Kidney epithelial cell (primary cell): ENCODE results near the gene LSP1. TPM values are rescaled to one million over a fixed set of nuclear protein-coding genes. Genes with fewer than 3 reads are reported as not detected.
"Not testable (repeated sequence)": the region's sequence is repeated elsewhere in the genome, so short reads cannot be mapped to it uniquely, and the experiment has no call there.

Source experiments
- DNase-seq: peaks from one replicate; pipeline ENCODE4 v3.0.0-alpha.2; 2010; ENCODE audit warnings: low read depth
- H3K27me3 ChIP-seq: 2 replicates; pipeline ENCODE4 v1.6.0; 2011; ENCODE audit warnings: low read length; ENCODE audit not compliant: control insufficient read depth, insufficient read depth
- H3K36me3 ChIP-seq: 2 replicates; pipeline ENCODE4 v1.5.1; 2011; ENCODE audit warnings: low read length; ENCODE audit not compliant: control insufficient read depth, insufficient read depth
- H3K4me3 ChIP-seq: 2 replicates; pipeline ENCODE4 v1.5.1; 2011; ENCODE audit warnings: low read depth, mild to moderate bottlenecking, control low read depth, low read length
- total RNA-seq: library from RNA; depleted of rRNA; stranded (reverse); fragments of >200 nt; gene quantifications from 2 replicates; pipeline ENCODE4 v1.2.3, GENCODE V29; 2015
- TF ChIP-seq, protein P1 (sequence below): IDR thresholded peaks from 2 replicates; pipeline ENCODE4 v1.5.1; 2011; ENCODE audit warnings: mild to moderate bottlenecking, moderate library complexity, low read length, control low read depth, inconsistent platforms; ENCODE audit not compliant: insufficient read depth, poor library complexity, severe bottlenecking

Gene LSP1, protein sequence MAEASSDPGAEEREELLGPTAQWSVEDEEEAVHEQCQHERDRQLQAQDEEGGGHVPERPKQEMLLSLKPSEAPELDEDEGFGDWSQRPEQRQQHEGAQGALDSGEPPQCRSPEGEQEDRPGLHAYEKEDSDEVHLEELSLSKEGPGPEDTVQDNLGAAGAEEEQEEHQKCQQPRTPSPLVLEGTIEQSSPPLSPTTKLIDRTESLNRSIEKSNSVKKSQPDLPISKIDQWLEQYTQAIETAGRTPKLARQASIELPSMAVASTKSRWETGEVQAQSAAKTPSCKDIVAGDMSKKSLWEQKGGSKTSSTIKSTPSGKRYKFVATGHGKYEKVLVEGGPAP
- total RNA-seq = not detected in 2 replicates

DNA sequence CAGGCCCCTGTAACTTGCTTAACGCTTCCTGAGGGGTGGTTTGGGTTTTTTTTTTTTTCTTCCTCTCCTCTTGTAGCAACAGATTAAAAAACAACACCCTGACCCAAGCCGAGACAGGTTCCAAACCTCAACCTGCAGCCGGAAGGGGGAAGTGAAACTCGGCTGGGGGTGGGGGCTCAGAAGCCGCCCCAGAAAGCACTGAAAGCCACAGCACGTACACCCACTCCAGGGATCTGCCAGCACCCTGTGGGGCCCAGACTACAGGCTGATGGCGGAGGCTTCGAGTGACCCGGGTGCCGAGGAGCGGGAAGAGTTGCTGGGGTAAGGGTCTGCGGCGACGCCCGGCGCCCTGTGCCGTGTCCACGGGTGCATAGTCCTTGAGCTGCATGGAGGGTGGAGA lies at the start of gene LSP1:
TSS of gene LSP1 (plus strand) at position 208 of the 400 bp plus-strand sequence. CDS start at position 269, 61 bp downstream.
- no peaks in the 10 kb centered on the region for H3K36me3 ChIP-seq
- H3K27me3 ChIP-seq = peaks cover 26% of the 10 kb centered on the region
- no peak for DNase-seq
- TF ChIP-seq, protein P1, sequence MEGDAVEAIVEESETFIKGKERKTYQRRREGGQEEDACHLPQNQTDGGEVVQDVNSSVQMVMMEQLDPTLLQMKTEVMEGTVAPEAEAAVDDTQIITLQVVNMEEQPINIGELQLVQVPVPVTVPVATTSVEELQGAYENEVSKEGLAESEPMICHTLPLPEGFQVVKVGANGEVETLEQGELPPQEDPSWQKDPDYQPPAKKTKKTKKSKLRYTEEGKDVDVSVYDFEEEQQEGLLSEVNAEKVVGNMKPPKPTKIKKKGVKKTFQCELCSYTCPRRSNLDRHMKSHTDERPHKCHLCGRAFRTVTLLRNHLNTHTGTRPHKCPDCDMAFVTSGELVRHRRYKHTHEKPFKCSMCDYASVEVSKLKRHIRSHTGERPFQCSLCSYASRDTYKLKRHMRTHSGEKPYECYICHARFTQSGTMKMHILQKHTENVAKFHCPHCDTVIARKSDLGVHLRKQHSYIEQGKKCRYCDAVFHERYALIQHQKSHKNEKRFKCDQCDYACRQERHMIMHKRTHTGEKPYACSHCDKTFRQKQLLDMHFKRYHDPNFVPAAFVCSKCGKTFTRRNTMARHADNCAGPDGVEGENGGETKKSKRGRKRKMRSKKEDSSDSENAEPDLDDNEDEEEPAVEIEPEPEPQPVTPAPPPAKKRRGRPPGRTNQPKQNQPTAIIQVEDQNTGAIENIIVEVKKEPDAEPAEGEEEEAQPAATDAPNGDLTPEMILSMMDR = no peak
- no peak within 1 kb of the TSS for H3K4me3 ChIP-seq

DNA sequence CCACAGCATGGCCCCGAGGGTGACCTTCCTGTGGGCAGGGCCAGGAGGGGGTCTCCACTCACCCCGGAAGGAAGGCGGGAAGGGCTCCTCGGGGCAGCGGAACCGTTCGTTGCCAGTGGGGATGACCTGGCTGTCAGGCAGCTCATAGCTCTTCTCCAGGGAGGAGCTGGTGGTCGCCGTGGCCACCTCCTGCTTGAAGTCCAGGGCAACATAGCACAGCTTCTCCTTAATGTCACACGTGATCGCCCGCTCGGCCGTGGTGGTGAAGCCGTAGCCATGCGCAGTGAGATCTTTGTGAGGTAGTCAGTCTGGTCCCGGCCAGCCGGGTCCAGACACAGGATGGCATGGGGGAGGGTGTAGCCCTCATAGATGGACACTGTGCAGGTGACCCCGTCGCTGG lies 49.6 kb upstream of the LSP1 start:
- TF ChIP-seq, protein P1 = no peak
- DNase-seq = no peak
- Histone ChIP-seq H3K4me3 (no peak overlapping the region), H3K27me3 (peaks cover 2% of the 10 kb centered on the region), H3K36me3 (no peaks in the 10 kb centered on the region)

DNA sequence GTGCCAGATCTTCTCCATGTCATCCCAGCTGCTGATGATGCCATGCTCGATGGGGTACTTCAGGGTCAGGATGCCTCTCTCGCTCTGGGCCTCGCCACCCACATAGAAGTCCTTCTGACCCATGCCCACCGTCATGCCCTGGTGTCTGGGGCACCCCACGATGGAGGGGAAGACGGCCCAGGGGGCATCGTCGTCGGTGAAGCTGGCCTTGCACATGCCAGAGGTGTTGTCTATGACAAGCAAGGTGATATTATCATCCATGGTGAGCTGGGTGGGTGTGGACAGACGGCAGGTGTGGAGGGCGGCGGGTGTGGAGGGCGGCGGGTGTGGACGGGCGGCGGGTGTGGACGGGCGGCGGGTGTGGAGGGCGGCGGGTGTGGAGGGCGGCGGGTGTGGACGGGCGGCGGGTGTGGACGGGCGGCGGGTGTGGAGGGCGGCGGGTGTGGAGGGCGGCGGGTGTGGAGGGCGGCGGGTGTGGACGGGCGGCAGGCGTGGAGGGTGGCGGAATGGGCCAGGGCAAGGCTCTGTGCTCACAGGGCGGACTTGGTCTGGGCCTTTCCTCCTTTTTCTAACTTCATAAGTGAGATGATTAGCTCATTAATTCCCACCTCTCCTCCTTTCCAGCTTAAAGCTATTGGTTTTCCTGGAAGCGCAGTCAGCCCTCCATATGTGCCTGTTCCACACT lies 48.9 kb upstream of the LSP1 start:
- H3K4me3 ChIP-seq, DNase-seq, H3K36me3 ChIP-seq, H3K27me3 ChIP-seq: not testable (repeated sequence)

DNA sequence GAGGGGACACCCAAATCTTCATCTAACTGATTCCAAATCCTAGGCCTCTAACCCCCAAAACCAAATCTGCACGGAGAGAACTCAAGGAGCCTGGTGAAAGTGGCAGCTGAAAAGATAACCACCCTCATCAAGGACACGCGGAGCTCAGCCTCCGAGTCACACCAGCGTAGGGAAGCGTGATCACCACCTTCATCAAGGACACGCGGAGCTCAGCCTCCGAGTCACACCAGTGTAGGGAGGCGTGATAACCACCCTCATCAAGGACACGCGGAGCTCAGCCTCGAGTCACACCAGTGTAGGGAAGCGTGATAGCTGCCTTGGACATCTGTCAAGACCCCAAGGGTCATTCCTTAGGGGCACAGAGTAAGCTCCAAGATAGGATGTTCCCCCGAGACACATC lies 47.4 kb upstream of the LSP1 start:
- H3K27me3 ChIP-seq = peaks cover 2% of the 10 kb centered on the region
- H3K36me3 ChIP-seq = no peaks in the 10 kb centered on the region
- DNase-seq = no peak
- H3K4me3 ChIP-seq = no peak overlapping the region
- TF ChIP-seq, protein P1 = no peak

DNA sequence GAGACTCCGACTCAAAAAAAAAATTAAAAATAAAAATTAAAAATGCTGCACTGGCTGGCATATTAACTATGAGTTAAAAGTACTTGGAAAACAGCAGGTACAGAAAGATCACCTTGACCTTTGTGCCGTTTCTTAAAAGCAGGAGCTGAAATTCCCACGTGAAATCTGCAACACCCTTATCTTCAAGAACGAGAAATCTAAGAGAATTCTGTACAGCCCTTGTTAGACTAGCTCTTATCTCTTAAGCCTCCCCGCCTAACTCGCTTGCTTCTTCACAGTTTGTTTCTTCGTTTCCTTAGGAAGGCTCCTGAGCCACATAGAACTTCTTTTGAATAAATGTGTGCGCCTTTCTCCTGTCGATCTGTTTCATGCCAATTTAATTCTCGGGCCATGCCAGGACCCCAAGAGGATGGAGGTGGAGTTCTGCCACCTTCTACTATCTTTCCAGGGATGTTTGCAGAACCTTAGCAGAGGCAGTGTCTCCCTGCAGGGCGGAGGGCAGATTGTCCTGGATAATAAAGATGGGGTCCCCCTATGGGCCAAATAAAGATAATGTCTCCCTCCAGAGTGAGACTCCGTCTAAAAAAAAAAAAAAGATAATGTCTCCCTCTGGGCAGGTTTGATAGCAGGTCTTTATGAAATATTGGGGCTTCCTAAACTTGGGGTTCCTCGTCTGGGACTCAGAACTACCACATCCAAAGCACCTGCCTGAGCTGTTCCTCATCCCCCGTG lies 45.5 kb upstream of the LSP1 start:
- TF ChIP-seq, protein P1 = no peak
- no peaks in the 10 kb centered on the region for H3K36me3 ChIP-seq
- no peak for DNase-seq
- no peak overlapping the region for H3K4me3 ChIP-seq
- H3K27me3 ChIP-seq = peaks cover 2% of the 10 kb centered on the region

DNA sequence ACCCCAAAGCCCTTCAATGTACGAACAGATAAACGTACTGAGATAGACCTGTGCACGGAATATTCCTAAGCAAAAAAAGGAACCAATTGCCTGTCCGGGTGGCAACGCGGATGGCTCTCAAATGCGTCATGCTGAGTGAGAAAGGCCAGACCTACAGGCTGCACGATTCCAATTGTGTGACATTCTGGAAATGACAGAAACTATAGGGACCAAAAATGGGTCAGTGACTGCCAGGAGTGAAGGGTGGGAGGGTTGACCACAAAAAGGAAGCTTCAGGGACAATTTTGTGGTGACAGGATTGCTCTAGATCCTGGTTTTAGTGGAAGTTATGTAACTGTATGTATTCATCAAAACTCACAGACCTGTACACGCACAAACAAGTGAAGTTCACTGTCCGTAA lies 42.1 kb upstream of the LSP1 start:
- Histone ChIP-seq H3K36me3 (no peaks in the 10 kb centered on the region), H3K4me3 (no peak overlapping the region), H3K27me3 (peaks cover 3% of the 10 kb centered on the region)
- no peak for DNase-seq
- TF ChIP-seq, protein P1 = no peak
